22Rv1 (cell line): ENCODE measurements around the gene ASB7.

Source experiments
- ZFX ChIP-seq: fragments of 450-650 bp; IDR thresholded peaks from 2 replicates; pipeline ENCODE4 v1.6.1; 2017; ENCODE audit warnings: antibody characterized with exemption, borderline replicate concordance
- TF ChIP-seq, protein P1 (sequence below): fragments of 450-650 bp; IDR thresholded peaks from 2 replicates; pipeline ENCODE4 v1.5.1; 2017; ENCODE audit warnings: mild to moderate bottlenecking

DNA sequence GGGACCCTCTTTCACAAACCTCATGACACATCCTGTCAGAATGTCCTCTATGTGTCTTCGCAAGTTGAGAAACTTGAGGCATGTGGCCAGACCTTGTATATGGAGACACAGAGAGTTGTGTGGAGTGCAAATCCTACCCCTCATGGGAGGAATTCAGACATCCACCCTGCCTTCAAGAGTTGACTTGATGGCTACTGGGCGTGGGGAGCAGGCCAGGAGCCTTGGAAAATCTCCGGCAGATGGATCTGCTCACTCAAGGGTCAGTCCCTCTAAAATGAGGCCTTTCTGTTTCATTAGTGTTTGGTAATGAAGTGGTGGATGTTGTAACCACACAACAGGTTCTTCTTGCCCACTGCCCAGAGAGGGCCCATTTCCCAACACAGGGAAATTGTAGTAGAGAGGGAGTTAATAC lies 79.0 kb downstream of the ASB7 start:
- TF ChIP-seq, protein P1, sequence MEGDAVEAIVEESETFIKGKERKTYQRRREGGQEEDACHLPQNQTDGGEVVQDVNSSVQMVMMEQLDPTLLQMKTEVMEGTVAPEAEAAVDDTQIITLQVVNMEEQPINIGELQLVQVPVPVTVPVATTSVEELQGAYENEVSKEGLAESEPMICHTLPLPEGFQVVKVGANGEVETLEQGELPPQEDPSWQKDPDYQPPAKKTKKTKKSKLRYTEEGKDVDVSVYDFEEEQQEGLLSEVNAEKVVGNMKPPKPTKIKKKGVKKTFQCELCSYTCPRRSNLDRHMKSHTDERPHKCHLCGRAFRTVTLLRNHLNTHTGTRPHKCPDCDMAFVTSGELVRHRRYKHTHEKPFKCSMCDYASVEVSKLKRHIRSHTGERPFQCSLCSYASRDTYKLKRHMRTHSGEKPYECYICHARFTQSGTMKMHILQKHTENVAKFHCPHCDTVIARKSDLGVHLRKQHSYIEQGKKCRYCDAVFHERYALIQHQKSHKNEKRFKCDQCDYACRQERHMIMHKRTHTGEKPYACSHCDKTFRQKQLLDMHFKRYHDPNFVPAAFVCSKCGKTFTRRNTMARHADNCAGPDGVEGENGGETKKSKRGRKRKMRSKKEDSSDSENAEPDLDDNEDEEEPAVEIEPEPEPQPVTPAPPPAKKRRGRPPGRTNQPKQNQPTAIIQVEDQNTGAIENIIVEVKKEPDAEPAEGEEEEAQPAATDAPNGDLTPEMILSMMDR = no peak
- no peak for TF ChIP-seq ZFX
